Endodermal cell (in vitro differentiated cells): ENCODE results near the gene ARHGEF12. TPM values are rescaled to one million over a fixed set of nuclear protein-coding genes. Genes with fewer than 3 reads are reported as not detected.

ENCODE experiments used
- DNase-seq: peaks from one replicate; pipeline ENCODE4 v3.0.0-alpha.2; 2017
- H3K27ac ChIP-seq: 2 replicates; pipeline ENCODE4 v1.5.1; 2013; ENCODE audit warnings: mild to moderate bottlenecking, low read depth, low read length, moderate library complexity
- H3K27me3 ChIP-seq: 2 replicates; pipeline ENCODE4 v1.6.1; 2013; ENCODE audit warnings: mild to moderate bottlenecking, low read length, moderate library complexity; ENCODE audit not compliant: insufficient read depth, control insufficient read depth, poor library complexity, severe bottlenecking
- H3K36me3 ChIP-seq: 2 replicates; pipeline ENCODE4 v1.7.0; 2013; ENCODE audit warnings: mild to moderate bottlenecking, low read length, moderate library complexity; ENCODE audit not compliant: control insufficient read depth, insufficient read depth
- H3K4me1 ChIP-seq: one replicate; pipeline ENCODE4 v1.7.0; 2013; ENCODE audit warnings: low read length; ENCODE audit not compliant: control insufficient read depth, insufficient read depth
- H3K4me3 ChIP-seq: 2 replicates; pipeline ENCODE4 v1.5.1; 2013; ENCODE audit warnings: mild to moderate bottlenecking, low read length, moderate library complexity
- H3K9ac ChIP-seq: 2 replicates; pipeline ENCODE4 v1.6.1; 2013; ENCODE audit warnings: mild to moderate bottlenecking, low read length, moderate library complexity; ENCODE audit not compliant: poor library complexity, severe bottlenecking; ENCODE audit errors: extremely low read depth
- H3K9me3 ChIP-seq: 2 replicates; pipeline ENCODE4 v1.6.1; 2013; ENCODE audit warnings: mild to moderate bottlenecking, low read length, moderate library complexity; ENCODE audit not compliant: control insufficient read depth
- H3K27ac Mint-ChIP-seq: 2 replicates; pipeline ENCODE4 v1.8.0; 2020; ENCODE audit warnings: mixed read lengths
- H3K27me3 Mint-ChIP-seq: 2 replicates; pipeline ENCODE4 v1.8.0; 2021; ENCODE audit warnings: mild to moderate bottlenecking, mixed read lengths; ENCODE audit not compliant: insufficient read depth
- H3K36me3 Mint-ChIP-seq: 2 replicates; pipeline ENCODE4 v1.8.0; 2020; ENCODE audit warnings: low read depth, mixed read lengths
- H3K4me1 Mint-ChIP-seq: 2 replicates; pipeline ENCODE4 v1.8.0; 2020; ENCODE audit warnings: mixed read lengths
- H3K4me3 Mint-ChIP-seq: 2 replicates; pipeline ENCODE4 v1.8.0; 2020; ENCODE audit warnings: mild to moderate bottlenecking, moderate library complexity, mixed read lengths
- H3K9me3 Mint-ChIP-seq: 2 replicates; pipeline ENCODE4 v1.8.0; 2020; ENCODE audit warnings: mild to moderate bottlenecking, mixed read lengths
- WGBS, 2 experiments: methylation state at CpG; one replicate each; pipeline versions ENCODE4 v1.1.5 to v1.1.7; 2013; ENCODE audit warnings: missing lambda C conversion rate in 2 of 2, mixed read lengths in 1 of 2; ENCODE audit not compliant: insufficient coverage in 1 of 2, insufficient read length in 1 of 2; 5-methylcytosine and 5-hydroxymethylcytosine counted together
- total RNA-seq, 2 donors: library from RNA; stranded (reverse); fragmentation: NEBNext Ultra II Directional in 1 of 2; extraction: Animal tissue kit (Norgen Biotek cat#: 25700) in 1 of 2; gene quantifications; 2 replicates in 1 of 2; 3 replicates in 1 of 2; pipeline ENCODE4 v1.2.1, GENCODE V29; 2021
- TF ChIP-seq, protein P1 (sequence below): fragments of 200-600 bp; sonication (generic); conservative IDR thresholded peaks from 2 replicates; pipeline ENCODE4 v1.5.0; 2021; ENCODE audit warnings: antibody characterized with exemption, mild to moderate bottlenecking

ARHGEF12 gene
- total RNA-seq, 2 donors from 2014 or later, result 35.3 to 38.7 TPM

DNA sequence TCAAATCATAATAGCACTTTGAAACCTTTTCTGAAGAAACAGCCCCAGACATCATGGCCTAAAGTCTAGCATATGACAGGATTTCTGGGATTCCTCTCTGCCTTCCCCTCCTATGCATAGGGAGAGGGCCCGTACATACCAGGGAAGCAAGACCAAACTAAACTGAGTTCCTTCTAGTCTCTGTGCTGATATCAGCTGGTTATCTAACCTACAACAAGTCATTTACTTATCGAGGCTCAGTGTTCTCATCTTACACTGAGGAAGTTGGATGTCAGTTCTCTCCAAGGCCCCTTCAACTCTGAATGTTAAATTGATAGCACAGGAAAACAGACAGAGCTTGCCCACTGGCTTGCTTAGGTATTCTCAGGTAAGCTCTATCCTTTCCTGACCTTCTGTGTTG, 158.4 kb downstream of the ARHGEF12 start:
- no peak overlapping the region for H3K4me3 Mint-ChIP-seq

DNA sequence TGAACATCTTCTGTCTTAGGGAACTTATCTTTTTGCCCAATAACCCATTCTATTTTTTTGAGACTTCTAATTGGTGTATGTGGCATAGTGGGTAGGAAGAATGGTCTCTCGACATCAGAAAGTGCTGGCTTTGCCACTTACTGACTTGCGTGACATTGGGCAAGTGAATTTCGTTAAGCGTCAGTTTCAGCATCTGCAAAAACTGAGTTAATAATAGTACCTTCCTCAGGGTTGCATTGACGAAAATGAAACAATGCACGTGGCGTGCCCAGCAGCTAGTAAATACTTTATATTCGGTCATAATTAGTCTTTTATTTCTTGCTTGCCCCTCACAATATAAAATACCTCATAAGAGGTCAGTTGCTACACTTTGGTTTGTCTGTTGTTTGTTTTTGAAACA, 162.9 kb downstream of the ARHGEF12 start:
- 89 to 92% methylated on average over 7 to 8 of the region's 8 CpGs for WGBS, 2 experiments
- Histone ChIP-seq H3K27ac (no peak overlapping the region), H3K9ac (no peak overlapping the region), H3K36me3 (no peaks in the 10 kb centered on the region), H3K4me3 (no peak overlapping the region), H3K9me3 (no peaks in the 10 kb centered on the region), H3K4me1 (peaks cover 13% of the 10 kb centered on the region), H3K27me3 (no peaks in the 10 kb centered on the region)
- no peaks in the 10 kb centered on the region for H3K9me3 Mint-ChIP-seq
- TF ChIP-seq, protein P1, sequence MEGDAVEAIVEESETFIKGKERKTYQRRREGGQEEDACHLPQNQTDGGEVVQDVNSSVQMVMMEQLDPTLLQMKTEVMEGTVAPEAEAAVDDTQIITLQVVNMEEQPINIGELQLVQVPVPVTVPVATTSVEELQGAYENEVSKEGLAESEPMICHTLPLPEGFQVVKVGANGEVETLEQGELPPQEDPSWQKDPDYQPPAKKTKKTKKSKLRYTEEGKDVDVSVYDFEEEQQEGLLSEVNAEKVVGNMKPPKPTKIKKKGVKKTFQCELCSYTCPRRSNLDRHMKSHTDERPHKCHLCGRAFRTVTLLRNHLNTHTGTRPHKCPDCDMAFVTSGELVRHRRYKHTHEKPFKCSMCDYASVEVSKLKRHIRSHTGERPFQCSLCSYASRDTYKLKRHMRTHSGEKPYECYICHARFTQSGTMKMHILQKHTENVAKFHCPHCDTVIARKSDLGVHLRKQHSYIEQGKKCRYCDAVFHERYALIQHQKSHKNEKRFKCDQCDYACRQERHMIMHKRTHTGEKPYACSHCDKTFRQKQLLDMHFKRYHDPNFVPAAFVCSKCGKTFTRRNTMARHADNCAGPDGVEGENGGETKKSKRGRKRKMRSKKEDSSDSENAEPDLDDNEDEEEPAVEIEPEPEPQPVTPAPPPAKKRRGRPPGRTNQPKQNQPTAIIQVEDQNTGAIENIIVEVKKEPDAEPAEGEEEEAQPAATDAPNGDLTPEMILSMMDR, result no peak
- H3K4me1 Mint-ChIP-seq, result peaks cover 63% of the 10 kb centered on the region
- no peak for DNase-seq
- H3K4me3 Mint-ChIP-seq, result no peak overlapping the region
- no peaks in the 10 kb centered on the region for H3K36me3 Mint-ChIP-seq
- no peak overlapping the region for H3K27ac Mint-ChIP-seq
- H3K27me3 Mint-ChIP-seq, result no peaks in the 10 kb centered on the region

More for the DNA sequence above, 158.4 kb downstream of the ARHGEF12 start:
- Mint-ChIP-seq H3K4me1 (peaks cover 36% of the 10 kb centered on the region), H3K36me3 (peaks cover 5% of the 10 kb centered on the region), H3K9me3 (no peaks in the 10 kb centered on the region), H3K27me3 (no peaks in the 10 kb centered on the region), H3K27ac (peak overlapping the region; percentile 46)
- Histone ChIP-seq H3K9me3 (no peaks in the 10 kb centered on the region), H3K9ac (no peak overlapping the region), H3K27me3 (no peaks in the 10 kb centered on the region), H3K36me3 (no peaks in the 10 kb centered on the region), H3K27ac (no peak overlapping the region), H3K4me3 (no peak overlapping the region), H3K4me1 (peaks cover 8% of the 10 kb centered on the region)
- 62 to 75% methylated on average over 2 of the region's 2 CpGs for WGBS, 2 experiments
- no peak for DNase-seq
- TF ChIP-seq, protein P1, result no peak

DNA sequence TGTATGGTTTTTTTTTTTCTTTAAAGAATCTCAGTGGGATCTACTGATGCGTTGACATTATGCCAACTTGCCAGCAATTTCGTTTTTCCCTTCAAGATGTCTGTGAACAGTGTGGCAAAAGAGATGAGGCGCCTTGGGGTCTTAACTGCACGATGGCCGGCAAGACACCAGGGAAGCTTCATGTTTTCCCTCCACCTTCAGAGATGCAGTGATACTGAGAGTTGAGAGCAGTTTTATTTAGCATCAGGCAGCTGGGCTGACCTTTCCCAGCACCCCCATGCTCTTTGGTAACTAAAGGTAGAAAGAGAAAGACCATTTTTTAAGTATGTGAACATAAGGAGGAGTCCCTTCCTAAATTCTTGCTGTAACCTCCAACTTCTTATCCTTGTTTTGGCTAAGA, 163.6 kb downstream of the ARHGEF12 start:
- no peaks in the 10 kb centered on the region for H3K9me3 Mint-ChIP-seq
- H3K4me1 Mint-ChIP-seq, result peaks cover 59% of the 10 kb centered on the region
- TF ChIP-seq, protein P1, result no peak
- H3K4me3 ChIP-seq, result no peak overlapping the region
- H3K27me3 Mint-ChIP-seq, result no peaks in the 10 kb centered on the region
- no peak overlapping the region for H3K9ac ChIP-seq
- H3K27ac ChIP-seq, result no peak overlapping the region
- H3K36me3 ChIP-seq, result no peaks in the 10 kb centered on the region
- H3K4me3 Mint-ChIP-seq, result no peak overlapping the region
- no peak overlapping the region for H3K27ac Mint-ChIP-seq
- no peak for DNase-seq
- 93 to 94% methylated on average over 3 to 5 of the region's 5 CpGs for WGBS, 2 experiments
- no peaks in the 10 kb centered on the region for H3K36me3 Mint-ChIP-seq
- no peaks in the 10 kb centered on the region for H3K27me3 ChIP-seq
- no peaks in the 10 kb centered on the region for H3K9me3 ChIP-seq
- peaks cover 9% of the 10 kb centered on the region for H3K4me1 ChIP-seq
